ENCODE measurements around the gene CCNG2. TPM values are rescaled to one million over a fixed set of nuclear protein-coding genes. Genes with fewer than 3 reads are reported as not detected.

CCNG2 gene
- total and polyA plus RNA-seq, 4 donors, result 1.2 to 10.8 (median 4.1) TPM

DNA sequence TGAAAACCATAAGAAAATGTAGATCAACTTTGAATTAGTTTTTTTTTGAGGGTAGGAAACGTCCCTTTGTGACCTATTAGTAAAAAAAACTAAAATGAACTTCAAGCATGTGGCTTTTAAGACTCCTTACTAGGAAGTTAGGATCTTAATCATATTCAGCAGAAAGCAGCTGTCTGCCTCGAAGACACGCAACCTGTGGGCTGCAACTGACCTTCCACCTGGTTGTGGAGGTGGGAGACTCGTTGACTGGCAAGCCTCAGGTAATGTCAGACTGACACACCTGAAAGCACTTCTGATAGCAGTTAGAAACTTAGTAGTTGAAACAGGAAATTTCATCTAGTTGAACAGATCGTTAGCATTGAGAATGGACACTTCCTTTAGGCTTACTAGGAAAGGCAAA is 37.4 kb downstream of the CCNG2 start:
- no peaks in the 10 kb centered on the region for H3K4me1 ChIP-seq (ENCODE audit: control insufficient read depth in 4 of 4, insufficient read depth in 4 of 4, low read length in 3 of 4)
- H3K9me3 ChIP-seq (ENCODE audit: control insufficient read depth in 4 of 4, low read length in 3 of 4), result no peaks in the 10 kb centered on the region
- 66% methylated on average over 5 of the region's 5 CpGs for WGBS
- TF ChIP-seq HNF4G (IDR thresholded peaks at IDR 0.05) (no peak), JUND (IDR thresholded peaks at IDR 0.05) (no peak), TAF1 (conservative IDR thresholded peaks at IDR 0.05) (no peak), GABPA (IDR thresholded peaks at IDR 0.05 in 1 of 2, conservative IDR thresholded peaks at IDR 0.05 in 1 of 2) (no peak), EGR1 (IDR thresholded peaks at IDR 0.05; ENCODE audit: low read depth in 2 of 2) (no peak), SP1 (IDR thresholded peaks at IDR 0.05) (no peak), YY1 (IDR thresholded peaks at IDR 0.05) (no peak), FOXA1 (IDR thresholded peaks at IDR 0.05) (no peak), FOXA2 (IDR thresholded peaks at IDR 0.05) (no peak)
- TF ChIP-seq, protein P1, sequence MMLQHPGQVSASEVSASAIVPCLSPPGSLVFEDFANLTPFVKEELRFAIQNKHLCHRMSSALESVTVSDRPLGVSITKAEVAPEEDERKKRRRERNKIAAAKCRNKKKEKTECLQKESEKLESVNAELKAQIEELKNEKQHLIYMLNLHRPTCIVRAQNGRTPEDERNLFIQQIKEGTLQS (IDR thresholded peaks at IDR 0.05), result no peak
- TF ChIP-seq, protein P2, sequence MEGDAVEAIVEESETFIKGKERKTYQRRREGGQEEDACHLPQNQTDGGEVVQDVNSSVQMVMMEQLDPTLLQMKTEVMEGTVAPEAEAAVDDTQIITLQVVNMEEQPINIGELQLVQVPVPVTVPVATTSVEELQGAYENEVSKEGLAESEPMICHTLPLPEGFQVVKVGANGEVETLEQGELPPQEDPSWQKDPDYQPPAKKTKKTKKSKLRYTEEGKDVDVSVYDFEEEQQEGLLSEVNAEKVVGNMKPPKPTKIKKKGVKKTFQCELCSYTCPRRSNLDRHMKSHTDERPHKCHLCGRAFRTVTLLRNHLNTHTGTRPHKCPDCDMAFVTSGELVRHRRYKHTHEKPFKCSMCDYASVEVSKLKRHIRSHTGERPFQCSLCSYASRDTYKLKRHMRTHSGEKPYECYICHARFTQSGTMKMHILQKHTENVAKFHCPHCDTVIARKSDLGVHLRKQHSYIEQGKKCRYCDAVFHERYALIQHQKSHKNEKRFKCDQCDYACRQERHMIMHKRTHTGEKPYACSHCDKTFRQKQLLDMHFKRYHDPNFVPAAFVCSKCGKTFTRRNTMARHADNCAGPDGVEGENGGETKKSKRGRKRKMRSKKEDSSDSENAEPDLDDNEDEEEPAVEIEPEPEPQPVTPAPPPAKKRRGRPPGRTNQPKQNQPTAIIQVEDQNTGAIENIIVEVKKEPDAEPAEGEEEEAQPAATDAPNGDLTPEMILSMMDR (IDR thresholded peaks at IDR 0.05; ENCODE audit: low read depth, low read length, missing input control), result no peak
- TF ChIP-seq, protein P3, sequence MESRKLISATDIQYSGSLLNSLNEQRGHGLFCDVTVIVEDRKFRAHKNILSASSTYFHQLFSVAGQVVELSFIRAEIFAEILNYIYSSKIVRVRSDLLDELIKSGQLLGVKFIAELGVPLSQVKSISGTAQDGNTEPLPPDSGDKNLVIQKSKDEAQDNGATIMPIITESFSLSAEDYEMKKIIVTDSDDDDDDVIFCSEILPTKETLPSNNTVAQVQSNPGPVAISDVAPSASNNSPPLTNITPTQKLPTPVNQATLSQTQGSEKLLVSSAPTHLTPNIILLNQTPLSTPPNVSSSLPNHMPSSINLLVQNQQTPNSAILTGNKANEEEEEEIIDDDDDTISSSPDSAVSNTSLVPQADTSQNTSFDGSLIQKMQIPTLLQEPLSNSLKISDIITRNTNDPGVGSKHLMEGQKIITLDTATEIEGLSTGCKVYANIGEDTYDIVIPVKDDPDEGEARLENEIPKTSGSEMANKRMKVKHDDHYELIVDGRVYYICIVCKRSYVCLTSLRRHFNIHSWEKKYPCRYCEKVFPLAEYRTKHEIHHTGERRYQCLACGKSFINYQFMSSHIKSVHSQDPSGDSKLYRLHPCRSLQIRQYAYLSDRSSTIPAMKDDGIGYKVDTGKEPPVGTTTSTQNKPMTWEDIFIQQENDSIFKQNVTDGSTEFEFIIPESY (IDR thresholded peaks at IDR 0.05), result no peak
- no peak for DNase-seq (ENCODE audit: low spot score)
- no peaks in the 10 kb centered on the region for H3K27me3 ChIP-seq (ENCODE audit: control insufficient read depth in 4 of 4, insufficient read depth in 4 of 4, low read length in 3 of 4)
- no peak overlapping the region for H3K4me3 ChIP-seq (ENCODE audit: low read depth in 1 of 3, low read length in 3 of 3)
- H3K27ac ChIP-seq (ENCODE audit: low read depth in 1 of 2, low read length in 2 of 2), result no peak overlapping the region
- no peak overlapping the region for H3K9ac ChIP-seq (ENCODE audit: low read depth in 1 of 2, low read length in 2 of 2)
- H3K36me3 ChIP-seq (ENCODE audit: control insufficient read depth in 4 of 4, insufficient read depth in 3 of 4, low read depth in 1 of 4, low read length in 3 of 4), result no peaks in the 10 kb centered on the region

DNA sequence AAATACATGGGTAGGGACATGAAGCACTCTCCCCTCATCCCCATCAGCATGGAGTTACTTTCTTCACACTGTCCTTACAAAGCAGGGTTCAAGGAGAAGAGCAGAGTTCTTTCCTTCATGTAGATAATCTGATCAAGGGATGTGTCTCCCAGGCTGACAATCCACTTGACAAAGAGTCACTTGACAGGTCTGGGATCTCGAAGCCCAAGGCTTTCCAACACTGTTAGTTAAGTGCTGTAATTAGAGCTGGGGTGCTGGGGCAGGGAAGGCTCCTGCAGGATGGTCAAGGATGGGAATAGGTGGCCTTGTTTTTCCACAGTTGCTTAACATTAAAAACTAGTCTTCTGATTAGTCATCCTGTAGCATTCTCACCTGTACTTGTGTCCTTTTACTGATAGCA is 38.0 kb downstream of the CCNG2 start:
- WGBS, result 69% methylated on average over 1 of the region's 1 CpG
- TF ChIP-seq, protein P4, sequence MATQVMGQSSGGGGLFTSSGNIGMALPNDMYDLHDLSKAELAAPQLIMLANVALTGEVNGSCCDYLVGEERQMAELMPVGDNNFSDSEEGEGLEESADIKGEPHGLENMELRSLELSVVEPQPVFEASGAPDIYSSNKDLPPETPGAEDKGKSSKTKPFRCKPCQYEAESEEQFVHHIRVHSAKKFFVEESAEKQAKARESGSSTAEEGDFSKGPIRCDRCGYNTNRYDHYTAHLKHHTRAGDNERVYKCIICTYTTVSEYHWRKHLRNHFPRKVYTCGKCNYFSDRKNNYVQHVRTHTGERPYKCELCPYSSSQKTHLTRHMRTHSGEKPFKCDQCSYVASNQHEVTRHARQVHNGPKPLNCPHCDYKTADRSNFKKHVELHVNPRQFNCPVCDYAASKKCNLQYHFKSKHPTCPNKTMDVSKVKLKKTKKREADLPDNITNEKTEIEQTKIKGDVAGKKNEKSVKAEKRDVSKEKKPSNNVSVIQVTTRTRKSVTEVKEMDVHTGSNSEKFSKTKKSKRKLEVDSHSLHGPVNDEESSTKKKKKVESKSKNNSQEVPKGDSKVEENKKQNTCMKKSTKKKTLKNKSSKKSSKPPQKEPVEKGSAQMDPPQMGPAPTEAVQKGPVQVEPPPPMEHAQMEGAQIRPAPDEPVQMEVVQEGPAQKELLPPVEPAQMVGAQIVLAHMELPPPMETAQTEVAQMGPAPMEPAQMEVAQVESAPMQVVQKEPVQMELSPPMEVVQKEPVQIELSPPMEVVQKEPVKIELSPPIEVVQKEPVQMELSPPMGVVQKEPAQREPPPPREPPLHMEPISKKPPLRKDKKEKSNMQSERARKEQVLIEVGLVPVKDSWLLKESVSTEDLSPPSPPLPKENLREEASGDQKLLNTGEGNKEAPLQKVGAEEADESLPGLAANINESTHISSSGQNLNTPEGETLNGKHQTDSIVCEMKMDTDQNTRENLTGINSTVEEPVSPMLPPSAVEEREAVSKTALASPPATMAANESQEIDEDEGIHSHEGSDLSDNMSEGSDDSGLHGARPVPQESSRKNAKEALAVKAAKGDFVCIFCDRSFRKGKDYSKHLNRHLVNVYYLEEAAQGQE (IDR thresholded peaks at IDR 0.05), result no peak
- TF ChIP-seq JUND (IDR thresholded peaks at IDR 0.05) (no peak), RXRA (IDR thresholded peaks at IDR 0.05) (no peak), HNF4G (IDR thresholded peaks at IDR 0.05) (no peak)
- TF ChIP-seq, protein P5, sequence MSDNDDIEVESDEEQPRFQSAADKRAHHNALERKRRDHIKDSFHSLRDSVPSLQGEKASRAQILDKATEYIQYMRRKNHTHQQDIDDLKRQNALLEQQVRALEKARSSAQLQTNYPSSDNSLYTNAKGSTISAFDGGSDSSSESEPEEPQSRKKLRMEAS (IDR thresholded peaks at IDR 0.05), result no peak
- TF ChIP-seq, protein P3 (IDR thresholded peaks at IDR 0.05), result no peak
- TF ChIP-seq, protein P2 (IDR thresholded peaks at IDR 0.05; ENCODE audit: low read depth, low read length, missing input control), result no peak
- Histone ChIP-seq H3K9me3 (ENCODE audit: control insufficient read depth in 4 of 4, low read length in 3 of 4) (no peaks in the 10 kb centered on the region), H3K27me3 (ENCODE audit: control insufficient read depth in 4 of 4, insufficient read depth in 4 of 4, low read length in 3 of 4) (no peaks in the 10 kb centered on the region), H3K36me3 (ENCODE audit: control insufficient read depth in 4 of 4, insufficient read depth in 3 of 4, low read depth in 1 of 4, low read length in 3 of 4) (no peaks in the 10 kb centered on the region), H3K9ac (ENCODE audit: low read depth in 1 of 2, low read length in 2 of 2) (no peak overlapping the region), H3K27ac (ENCODE audit: low read depth in 1 of 2, low read length in 2 of 2) (no peak overlapping the region), H3K4me1 (ENCODE audit: control insufficient read depth in 4 of 4, insufficient read depth in 4 of 4, low read length in 3 of 4) (no peaks in the 10 kb centered on the region), H3K4me3 (ENCODE audit: low read depth in 1 of 3, low read length in 3 of 3) (no peak overlapping the region)
- DNase-seq (ENCODE audit: low spot score), result no peak
